ENCODE results near the gene ZNRF1.

GRCh38 chr16:75078886-75079285 is 80.1 kb downstream of the ZNRF1 start:
- TF ChIP-seq EZH2 (IDR thresholded peaks at IDR 0.05) (no peak), POLR2AphosphoS5 (IDR thresholded peaks at IDR 0.05; ENCODE audit: borderline replicate concordance, low read depth, low read length) (no peak), FOXP2 (optimal IDR thresholded peaks at IDR 0.05; ENCODE audit: control extremely low read depth, extremely low read length, insufficient read depth) (no peak)
